Left cardiac atrium (tissue), 4 donors: Measurements from ENCODE around the gene KLC4. TPM values are rescaled to one million over a fixed set of nuclear protein-coding genes. Genes with fewer than 3 reads are reported as not detected.
"Not testable (repeated sequence)": the region's sequence is repeated elsewhere in the genome, so short reads cannot be mapped to it uniquely, and the experiment has no call there.

Experiments used
- ATAC-seq, 2 donors: fragments of 200-7000 bp; cut with Tn5 transposase; one replicate each; pipeline ENCODE4 v1.9.1; 2020; ENCODE audit warnings: mild to moderate bottlenecking in 2 of 2, moderate library complexity in 2 of 2
- DNase-seq: peaks from one replicate; pipeline ENCODE4 v3.0.0-alpha.2; 2020
- intact Hi-C, 2 donors: fragments of 100-400 bp; cut with DNase I; formaldehyde crosslinking; loops; one replicate each; pipeline versions ENCODE4 v1.14.1 to v1.15.1; 2022 to 2023
- total RNA-seq, 2 donors: library from RNA; stranded (reverse); fragmentation: NEBNext Ultra II Directional; extraction: Animal tissue kit (Norgen Biotek cat#: 25700); gene quantifications; one replicate each; pipeline ENCODE4 v1.2.1, GENCODE V29; 2021
- donor health status: DM: no; HTN: yes; CAD: no.
- donor health status: DM: no; HTN: yes; CAD: no; lungs with severe emphysema.
- donor health status: DM: yes; HTN: yes; CAD: no.
- donor health status: Dilated cardiomyopathy.

The KLC4 gene
- total RNA-seq, 2 donors from 2014 or later = 37.0 to 37.5 TPM

DNA sequence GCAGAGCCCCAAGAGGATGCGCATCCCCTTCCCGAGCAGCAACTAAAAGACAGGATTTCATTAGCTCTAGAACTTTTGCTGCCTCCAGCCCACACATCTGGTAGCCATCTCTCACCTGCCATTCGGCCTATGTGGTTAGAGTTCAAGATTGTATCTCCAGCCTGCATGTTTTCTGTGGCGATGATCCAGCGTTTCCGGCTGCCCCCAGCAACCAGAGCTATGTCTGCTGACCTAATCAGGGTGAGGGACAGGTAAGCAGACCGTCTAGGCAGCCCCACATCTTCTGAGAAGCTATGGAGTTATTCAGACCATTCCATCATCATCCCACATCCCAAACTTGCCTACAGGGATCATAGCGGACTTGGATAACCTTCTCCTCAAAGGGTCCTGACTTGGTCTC is 3.5 kb upstream of the KLC4 start:
- intact Hi-C loops = no loop called here
- DNase-seq (no peak), ATAC-seq (no peak)

DNA sequence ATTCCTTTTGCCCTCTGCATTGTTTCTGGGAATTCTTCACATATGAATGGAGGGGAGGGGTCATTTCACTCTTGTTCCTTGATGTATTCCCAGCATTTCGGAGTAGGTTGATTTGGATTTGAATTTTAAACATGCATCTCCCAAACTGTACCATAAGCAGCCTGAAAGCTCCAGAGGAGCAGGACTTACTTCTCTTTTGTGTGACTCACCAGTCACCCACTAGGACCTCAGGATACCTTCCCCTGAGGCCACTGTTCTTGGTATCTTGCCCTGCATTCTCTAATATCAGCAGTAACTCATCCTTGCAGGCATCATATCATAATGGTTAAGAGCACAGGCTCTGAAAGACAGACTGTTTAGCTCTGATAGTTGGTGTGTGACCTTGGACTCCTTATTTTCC is 900 bp upstream of the KLC4 start:
- ATAC-seq = no peak
- intact Hi-C loops = no loop called here
- DNase-seq = no peak

DNA sequence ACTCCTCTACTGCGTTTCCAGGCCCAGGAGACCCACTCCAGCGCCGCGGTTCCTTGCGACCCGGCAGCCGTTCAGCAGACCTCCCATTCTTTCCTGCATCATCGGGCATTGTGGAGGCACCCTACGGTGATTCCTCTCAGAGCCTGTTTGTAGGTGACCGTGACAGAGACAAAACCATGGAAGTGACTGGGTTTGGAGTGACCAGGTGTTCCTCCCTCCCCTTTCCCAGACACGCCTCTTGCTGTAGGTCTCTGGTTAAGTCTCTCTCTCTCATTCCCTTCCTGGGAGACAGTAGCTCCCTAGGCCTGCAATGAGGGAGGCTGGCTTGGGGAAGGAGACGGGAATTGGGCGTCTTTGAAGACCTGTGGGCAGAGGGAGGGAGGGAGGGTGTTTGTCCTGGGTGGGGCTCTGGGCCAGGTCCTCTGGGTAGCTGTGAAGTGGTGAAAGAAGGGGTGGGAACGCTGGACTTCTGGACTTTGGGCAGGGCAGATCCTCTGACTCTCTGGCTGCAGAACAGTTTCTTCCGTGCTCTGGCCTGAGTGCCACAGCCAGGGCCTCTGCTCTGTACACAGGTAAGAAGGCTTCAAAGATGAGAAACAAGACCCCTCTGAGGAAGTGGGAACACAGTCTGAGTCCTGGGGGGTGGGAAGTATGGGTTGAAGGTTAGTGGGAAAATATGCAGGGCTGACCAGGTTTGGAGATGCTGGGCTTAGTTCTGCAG is 763 bp downstream of the KLC4 start:
- intact Hi-C loops = no loop called here
- ATAC-seq (peak; percentile 5 to 31), DNase-seq (no peak)

DNA sequence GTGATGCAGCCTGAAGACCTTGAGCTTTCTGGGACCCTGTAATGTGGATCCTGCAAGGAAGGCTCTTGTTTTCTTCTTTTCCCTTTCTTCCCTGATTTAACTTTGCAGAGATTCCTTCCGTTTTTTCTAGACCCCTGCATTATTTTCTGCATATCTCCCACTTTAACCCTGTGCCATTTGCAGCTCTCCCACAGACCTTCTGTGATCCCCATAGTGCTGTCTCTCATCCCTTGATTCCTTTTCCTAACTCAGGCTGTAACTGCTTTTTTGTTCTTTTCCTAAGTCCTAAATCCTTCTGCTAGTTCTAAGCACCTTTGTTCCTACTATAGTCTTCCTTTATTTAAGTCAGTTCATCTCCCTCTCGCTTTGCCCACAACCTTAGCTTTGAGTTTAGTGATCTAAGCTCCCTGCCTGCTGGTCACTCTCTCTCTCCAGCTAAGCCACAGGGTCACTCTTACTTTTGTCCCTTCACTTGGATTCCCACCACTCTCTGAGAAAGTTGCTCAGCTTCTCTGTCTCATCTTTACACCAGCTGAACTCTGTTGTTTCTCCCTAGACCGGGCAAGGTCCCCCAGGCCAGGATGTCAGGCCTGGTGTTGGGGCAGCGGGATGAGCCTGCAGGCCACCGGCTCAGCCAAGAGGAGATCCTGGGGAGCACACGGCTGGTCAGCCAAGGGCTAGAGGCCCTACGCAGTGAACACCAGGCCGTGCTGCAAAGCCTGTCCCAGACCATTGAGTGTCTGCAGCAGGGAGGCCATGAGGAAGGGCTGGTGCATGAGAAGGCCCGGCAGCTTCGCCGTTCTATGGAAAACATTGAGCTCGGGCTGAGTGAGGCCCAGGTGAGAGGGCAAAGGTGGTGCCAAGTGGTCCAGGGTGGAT is 1.6 kb downstream of the KLC4 start:
- DNase-seq = no peak
- intact Hi-C loops = no loop called here
- ATAC-seq = no peak

DNA sequence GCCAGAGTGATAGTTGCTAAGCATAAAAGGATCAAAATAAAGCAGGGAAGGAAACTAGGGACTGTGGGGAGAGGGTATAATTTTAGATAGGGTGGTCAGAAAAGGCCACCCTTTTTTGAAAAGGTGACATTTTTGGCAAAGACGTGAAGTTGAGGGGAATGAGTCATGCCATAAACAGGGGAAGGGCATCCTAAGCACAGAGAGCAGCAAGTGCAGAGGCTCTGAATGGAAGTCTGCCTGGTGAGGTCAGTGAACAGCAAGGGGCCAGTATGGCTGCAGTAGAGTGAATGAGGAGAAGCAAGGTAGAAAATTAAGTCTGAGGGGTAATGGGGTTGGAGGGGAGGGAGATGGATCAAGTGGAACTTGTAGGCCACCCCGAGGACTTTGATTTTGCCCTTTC is 2.4 kb downstream of the KLC4 start:
- ATAC-seq (no peak), DNase-seq (no peak)
- intact Hi-C loops = no loop called here

DNA sequence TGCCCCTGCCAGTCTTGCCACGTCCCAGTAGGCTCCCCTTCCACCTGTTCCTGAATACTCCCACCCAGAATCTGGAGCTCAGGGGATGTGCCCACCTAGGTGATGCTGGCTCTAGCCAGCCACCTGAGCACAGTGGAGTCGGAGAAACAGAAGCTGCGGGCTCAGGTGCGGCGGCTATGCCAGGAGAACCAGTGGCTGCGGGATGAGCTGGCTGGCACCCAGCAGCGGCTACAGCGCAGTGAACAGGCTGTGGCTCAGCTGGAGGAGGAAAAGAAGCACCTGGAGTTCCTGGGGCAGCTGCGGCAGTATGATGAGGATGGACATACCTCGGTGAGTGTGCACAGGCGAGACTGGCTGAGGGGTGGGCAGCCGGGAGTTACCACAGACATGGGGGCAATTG is 3.4 kb downstream of the KLC4 start:
- intact Hi-C loops = no loop called here
- DNase-seq = no peak
- ATAC-seq = no peak

DNA sequence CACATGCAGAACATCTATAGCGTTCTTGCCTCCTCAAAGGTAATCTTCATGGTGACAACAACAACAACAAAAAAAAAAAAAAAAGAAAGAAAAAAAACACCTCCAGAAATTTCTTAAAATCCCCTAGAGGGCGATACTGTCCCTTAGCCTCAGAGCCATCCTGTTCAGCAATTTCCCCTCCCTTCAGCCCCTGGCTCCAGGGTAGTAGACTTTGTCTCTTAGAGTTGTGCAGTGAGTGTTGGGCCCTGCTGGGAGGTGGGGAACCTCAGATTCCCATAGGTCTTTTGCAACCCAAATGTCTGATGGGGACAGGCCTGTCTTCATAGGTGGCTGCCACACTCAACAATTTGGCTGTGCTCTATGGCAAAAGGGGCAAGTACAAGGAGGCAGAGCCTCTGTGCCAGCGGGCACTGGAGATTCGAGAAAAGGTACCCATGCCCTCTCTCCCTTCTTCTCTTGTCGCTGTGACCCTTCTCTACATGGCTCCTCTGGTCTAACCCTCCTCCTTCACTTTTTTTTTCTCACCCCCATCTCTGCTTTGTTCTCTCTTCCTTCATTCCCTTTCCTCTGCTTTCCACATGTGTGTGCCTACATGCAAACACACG is 10.7 kb downstream of the KLC4 start:
- ATAC-seq (peak; percentile 41 to 60), DNase-seq (no peak)
- intact Hi-C loops = loop anchor here (10.0 kb wide), 1 partner anchor 65 kb away; no protein-coding TSS in a partner anchor

DNA sequence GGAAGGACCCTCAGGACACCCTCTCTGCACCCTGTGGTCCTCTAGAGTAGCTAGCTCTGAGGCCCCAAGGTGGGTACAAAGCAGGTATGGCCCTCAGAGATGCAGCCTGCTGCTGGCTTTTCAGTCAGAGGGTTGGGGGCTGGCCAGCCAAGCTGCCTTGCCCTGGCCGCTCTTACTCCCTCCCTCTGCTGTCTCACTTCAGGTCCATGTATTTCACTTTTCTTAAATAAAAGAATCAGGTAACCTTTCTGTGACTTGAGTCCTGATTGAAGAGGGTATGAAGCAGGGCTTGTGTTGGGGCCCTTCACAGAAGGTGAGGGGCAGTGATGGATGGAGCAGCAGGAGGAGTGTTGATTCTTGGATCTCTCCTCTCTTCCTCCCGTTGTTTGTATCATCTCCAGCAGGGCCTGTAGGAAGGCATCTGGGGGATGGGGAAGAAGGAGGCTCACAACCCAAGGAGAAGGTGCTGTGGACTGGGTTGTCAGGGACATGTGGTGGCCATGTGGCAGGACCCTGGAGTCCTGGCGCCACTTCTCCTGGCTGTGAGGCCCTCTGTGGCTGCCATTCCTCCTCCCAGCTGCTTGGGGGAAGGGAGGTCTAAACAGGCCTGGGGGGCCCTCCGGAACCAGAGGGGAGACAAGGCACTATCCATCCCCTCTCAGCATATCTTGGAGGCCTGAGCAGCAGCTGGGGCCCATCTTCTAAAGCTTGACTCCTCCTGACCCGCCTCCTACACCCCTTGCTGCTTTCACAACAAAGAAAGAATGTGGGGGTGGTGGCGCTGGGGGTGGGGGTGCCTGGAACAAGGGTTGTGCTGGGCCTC is 15.6 kb downstream of the KLC4 start:
- ATAC-seq (peak in 1 of 2 donors; percentile 23), DNase-seq (no peak)
- intact Hi-C loops = loop anchor here (10.0 kb wide), 1 partner anchor 60 kb away; no protein-coding TSS in a partner anchor

DNA sequence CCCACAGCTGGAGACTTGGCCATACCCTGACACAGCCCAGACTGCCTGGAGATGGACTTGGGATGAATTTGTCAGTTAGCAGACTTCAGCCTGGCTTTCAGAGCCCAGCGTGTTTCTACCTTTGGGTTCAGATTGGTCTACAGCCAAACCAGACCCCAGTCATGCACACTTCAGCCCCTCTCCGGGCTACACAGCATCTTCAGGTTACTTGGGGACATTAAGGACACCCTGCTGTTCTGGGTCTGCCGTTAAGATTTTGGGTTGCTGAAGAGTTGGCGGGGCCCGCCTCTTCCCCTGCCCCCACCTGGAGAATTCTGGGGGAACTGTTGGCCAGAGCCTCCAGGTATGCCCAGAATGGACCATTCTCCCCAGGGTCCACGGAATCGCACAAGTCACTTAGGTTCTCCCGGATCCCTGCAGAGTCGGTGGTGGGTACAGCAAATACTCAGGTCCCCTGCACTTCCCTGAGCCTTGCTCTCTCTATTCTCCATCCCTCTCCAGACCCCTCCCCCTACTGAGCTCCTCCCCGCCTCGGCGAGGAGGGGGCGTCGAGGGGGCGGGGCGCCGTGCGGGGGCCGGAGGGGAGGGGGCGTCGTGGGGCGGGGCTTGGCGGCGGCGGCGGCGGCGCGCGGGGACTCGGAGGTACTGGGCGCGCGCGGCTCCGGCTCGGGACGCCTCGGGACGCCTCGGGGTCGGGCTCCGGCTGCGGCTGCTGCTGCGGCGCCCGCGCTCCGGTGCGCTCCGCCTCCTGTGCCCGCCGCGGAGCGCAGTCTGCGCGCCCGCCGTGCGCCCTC is 16.4 kb downstream of the KLC4 start, which contains the start of gene PTK7:
TSS of gene PTK7 (plus strand) at position 645 of the 794 bp plus-strand sequence. CDS start 175 bp downstream, outside the sequence.
- intact Hi-C loops = loop anchor here (10.0 kb wide), 1 partner anchor 59 kb away; no protein-coding TSS in a partner anchor
- peak; percentile 78 to 88 for ATAC-seq

DNA sequence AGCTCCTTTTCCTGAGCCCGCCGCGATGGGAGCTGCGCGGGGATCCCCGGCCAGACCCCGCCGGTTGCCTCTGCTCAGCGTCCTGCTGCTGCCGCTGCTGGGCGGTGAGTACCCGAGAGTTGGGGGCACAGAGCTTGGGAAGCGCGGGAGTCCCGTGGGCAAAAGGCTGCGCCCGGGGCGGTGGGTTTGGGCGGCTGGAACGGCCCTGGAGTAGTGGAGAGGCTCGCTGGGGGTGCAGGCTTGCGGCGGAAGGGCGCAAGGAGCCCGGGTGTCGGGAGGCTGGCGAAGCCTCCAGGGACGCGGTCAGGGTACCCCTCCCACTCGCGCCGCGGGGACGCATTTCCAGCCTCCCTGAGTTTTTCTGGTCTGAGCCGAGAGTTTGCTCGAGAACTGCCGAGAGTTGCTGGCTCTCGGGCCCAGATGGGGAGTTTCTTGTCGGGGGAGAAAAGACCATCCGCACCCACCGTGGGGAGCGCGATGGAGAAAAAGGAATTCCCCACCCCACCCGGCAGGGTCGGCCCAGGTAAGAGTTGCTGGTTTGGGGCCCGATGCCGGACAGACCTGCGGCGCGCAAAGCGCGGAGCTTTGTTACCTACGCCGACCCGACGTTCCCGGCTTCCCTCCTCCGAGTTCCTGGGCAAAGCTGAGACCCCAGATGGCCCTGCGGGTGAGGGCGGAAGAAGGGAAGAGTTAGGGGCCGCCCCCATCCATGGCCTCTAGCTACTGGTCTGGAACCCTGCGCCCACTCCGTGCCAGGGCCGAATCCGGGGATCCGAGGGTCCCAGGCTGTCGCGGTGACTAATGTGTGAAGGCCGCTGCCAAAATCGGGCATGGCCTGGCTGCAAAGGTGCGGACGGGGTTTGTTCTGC is 17.3 kb downstream of the KLC4 start:
- DNase-seq (no peak), ATAC-seq (peak; percentile 19 to 34)
- intact Hi-C loops = loop anchor here (10.0 kb wide), 1 partner anchor 58 kb away; no protein-coding TSS in a partner anchor

More for the DNA sequence above, 16.4 kb downstream of the KLC4 start, which contains the start of gene PTK7:
- peak; percentile 29 for DNase-seq

DNA sequence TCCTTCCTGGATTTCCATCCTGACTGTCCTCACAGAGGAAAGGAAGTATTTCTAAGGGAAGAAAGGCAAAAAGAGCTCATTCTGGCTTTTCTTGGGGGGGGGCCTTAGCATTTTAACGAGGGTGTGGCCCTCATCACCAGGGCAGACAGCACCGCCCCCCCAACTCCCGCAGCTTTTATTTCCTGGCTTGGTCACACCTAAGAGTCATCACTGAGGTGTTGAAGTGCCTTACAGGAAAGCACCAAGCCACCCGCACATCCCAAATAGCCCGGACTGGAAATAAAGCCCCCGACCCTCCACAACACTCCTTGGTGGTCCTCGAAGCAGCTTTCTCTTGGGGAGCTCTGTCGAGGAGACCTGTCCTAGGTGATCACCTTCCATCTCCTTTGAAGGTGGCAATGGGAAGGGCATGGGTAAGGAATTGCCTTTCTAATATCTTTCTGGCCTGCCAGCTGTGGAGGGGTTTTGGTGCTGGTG is 17.9 kb downstream of the KLC4 start:
- no peak for DNase-seq
- intact Hi-C loops = loop anchor here (10.0 kb wide), 1 partner anchor 57 kb away; no protein-coding TSS in a partner anchor

DNA sequence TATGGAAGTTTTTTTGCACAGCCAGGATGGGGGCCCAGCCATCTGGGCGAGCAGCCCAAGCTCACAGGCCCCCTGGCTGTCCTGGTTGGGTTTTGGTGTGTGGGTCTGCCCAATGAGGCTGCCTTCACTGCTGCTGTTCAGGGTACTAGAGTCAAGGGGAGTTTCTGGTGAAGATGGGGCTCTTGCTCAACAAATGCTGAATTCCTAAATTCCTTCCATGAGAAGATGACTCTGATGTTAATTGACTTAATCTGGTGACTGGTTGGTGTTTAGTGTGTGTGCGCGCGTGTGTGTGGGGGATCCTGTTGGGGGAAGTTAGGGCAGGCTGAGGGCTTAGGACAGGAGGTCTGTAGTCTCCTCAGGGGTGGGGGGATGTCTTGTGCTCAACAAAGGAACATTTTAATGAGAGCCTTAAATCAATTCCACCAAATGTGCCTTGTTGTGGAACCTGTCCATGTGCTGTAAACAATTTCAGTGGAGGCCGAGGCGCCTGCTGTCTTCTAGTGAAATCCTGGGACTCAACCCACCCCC is 18.6 kb downstream of the KLC4 start:
- DNase-seq = no peak
- intact Hi-C loops = loop anchor here (10.0 kb wide), 1 partner anchor 57 kb away; no protein-coding TSS in a partner anchor
- ATAC-seq = no peak

More for the DNA sequence above, 17.9 kb downstream of the KLC4 start:
- no peak for ATAC-seq

DNA sequence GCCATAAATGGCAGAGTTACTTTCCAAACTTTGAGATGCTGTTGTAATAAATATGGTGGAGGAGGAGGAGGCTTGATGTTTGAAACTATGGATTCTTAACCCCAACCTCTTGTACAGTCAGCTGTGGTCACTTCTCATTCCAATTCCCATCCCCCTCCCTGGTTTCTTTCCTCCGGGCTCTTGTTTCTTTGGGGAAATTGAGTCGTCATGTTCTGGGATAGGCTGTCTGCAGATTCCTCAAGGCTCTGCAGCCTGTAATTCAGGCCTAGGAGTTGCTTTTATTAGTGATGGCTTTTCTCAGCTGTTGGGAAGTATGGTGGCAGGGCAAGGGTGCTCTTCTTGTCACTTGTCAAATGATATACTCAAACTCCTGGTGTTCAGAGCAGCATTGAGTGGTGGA is 19.3 kb downstream of the KLC4 start:
- ATAC-seq = no peak
- intact Hi-C loops = loop anchor here (10.0 kb wide), 1 partner anchor 56 kb away; no protein-coding TSS in a partner anchor
- DNase-seq = no peak

DNA sequence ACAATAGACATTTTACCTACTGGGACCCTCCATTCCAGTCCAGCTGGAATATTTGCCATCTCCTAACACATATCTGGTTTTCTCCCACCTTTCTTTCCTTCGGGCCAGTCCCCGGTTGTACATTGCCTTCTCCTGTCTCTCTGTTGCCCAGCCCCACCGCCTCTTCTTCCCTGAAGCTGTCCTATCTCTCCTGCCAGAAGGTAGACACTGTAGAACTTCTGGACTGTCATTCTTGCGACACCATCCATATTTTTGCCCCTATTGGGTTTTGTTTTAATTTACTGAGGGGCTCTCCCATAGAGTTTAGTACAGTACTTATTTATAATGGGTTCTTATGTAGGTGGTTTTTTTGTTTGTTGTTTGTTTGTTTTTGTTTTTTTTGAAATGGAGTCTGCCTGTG is 21.6 kb downstream of the KLC4 start:
- no peak for DNase-seq
- intact Hi-C loops = no loop called here
- no peak for ATAC-seq

DNA sequence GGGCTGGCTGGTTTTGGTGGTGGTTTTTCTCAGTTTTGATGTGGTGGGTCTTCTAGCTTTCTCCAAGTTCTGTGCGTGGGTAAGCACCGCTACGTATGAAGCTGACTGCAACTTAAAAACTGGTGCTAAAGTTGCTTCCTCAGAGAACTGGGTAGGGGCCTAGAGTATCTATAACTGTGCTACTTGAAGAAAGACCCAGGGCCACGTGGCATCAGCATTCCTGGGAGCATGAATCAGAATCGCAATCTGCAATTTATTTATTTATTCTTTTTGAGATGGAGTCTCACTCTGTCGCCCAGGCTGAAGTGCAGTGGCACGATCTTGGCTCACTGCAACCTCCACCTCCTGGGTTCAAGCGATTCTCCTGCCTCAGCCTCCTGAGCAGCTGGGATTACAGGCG is 22.5 kb downstream of the KLC4 start:
- DNase-seq, ATAC-seq, intact Hi-C loops: not testable (repeated sequence)
